ENCODE results near the gene TMEM233. TPM values are rescaled to one million over a fixed set of nuclear protein-coding genes. Genes with fewer than 3 reads are reported as not detected.

TMEM233 gene
- total and polyA plus RNA-seq, 4 donors = 0.13 to 0.80 (median 0.31) TPM

DNA sequence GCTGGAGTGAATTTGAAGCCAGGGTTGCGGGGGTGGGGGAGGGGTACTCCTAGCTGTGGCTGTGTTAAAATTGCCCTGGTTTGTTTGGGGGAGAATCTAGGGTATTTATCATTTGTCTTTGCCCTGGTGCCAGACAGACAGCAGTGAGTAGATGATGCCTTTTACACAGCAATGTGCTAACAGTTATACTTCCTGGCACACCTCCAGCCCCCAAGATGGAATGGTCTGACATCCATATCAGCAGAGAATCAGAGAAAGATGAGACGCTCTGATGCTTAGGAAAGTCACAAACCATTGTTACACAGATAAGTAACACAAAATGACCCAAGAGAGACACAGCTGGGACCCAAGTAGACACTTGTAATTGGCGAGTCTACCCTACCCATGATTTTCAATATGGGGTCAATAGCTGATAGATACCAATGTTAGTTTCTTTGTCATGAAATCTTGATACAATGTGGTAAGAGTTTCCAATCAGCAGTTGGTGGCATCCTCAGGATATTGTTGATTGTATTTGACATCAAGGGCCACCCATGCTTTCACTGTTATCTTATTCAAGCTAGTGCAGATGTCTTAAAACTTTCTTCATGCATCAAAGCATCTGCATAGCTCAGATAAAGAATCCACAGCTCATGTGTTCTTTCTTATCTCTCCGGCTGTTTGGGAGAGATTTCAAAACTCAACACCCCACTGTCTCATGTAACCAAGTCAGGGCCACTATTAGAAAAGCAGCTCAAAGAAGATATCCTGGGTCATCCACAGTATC, 71.8 kb downstream of the TMEM233 start:
- H3K27ac ChIP-seq (ENCODE audit: low read depth in 1 of 2, low read length in 1 of 2) = no peak overlapping the region
- ATAC-seq (ENCODE audit: insufficient read depth, low FRiP score) (no peak), DNase-seq (no peak)
- H3K9me3 ChIP-seq (ENCODE audit: control insufficient read depth in 4 of 4, insufficient read depth in 3 of 4, low read length in 3 of 4) = no peaks in the 10 kb centered on the region
- no peak overlapping the region for H3K4me3 ChIP-seq
- no peaks in the 10 kb centered on the region for H3K36me3 ChIP-seq (ENCODE audit: control insufficient read depth in 4 of 4, insufficient read depth in 4 of 4, low read length in 4 of 4)
- peaks cover 0 to 20% (median 4%) of the 10 kb centered on the region in 5 donors for H3K4me1 ChIP-seq (ENCODE audit: control insufficient read depth in 5 of 5, insufficient read depth in 5 of 5, low read length in 5 of 5)
- H3K9ac ChIP-seq (ENCODE audit: insufficient read depth in 1 of 2, low read length in 2 of 2) = no peak overlapping the region
- H3K27me3 ChIP-seq (ENCODE audit: control insufficient read depth in 3 of 3, insufficient read depth in 3 of 3, low read length in 2 of 3) = no peaks in the 10 kb centered on the region
- TF ChIP-seq, protein P1, sequence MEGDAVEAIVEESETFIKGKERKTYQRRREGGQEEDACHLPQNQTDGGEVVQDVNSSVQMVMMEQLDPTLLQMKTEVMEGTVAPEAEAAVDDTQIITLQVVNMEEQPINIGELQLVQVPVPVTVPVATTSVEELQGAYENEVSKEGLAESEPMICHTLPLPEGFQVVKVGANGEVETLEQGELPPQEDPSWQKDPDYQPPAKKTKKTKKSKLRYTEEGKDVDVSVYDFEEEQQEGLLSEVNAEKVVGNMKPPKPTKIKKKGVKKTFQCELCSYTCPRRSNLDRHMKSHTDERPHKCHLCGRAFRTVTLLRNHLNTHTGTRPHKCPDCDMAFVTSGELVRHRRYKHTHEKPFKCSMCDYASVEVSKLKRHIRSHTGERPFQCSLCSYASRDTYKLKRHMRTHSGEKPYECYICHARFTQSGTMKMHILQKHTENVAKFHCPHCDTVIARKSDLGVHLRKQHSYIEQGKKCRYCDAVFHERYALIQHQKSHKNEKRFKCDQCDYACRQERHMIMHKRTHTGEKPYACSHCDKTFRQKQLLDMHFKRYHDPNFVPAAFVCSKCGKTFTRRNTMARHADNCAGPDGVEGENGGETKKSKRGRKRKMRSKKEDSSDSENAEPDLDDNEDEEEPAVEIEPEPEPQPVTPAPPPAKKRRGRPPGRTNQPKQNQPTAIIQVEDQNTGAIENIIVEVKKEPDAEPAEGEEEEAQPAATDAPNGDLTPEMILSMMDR (IDR thresholded peaks at IDR 0.05; ENCODE audit: control extremely low read depth, extremely low read depth) = no peak
- 89 to 93% methylated on average over 4 of the region's 4 CpGs for WGBS, 2 donors

DNA sequence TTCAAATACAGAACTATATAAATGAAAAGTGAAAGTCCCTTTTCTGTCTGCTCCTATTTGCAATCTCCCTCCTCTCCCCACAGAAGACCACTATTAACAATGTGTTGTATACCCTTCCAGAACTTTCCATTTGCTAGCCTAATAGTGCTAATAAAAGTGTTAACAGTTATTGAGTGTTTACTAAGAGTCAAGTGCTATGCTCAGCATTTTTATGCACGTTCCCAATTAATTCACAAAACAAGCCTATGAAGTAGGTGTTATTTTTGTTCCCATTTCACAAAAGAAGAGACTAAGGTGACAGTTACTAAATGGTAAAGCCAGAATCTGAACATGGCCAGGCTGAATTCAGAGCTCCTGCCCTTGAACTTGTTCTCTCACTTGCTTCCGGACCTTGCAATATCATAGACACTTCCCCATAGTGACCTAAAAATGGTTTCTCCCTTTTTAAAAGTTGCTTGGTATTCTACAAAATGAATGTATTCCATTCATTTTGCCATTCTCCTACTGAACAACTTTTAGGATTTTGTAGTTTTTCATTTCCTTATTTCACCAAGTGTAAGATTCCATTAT, 72.7 kb downstream of the TMEM233 start:
- H3K9ac ChIP-seq (ENCODE audit: insufficient read depth in 1 of 2, low read length in 2 of 2) = no peak overlapping the region
- DNase-seq = no peak
- H3K4me3 ChIP-seq = no peak overlapping the region
- peaks cover 0 to 4% (median 0%) of the 10 kb centered on the region in 4 donors for H3K36me3 ChIP-seq (ENCODE audit: control insufficient read depth in 4 of 4, insufficient read depth in 4 of 4, low read length in 4 of 4)
- peaks cover 0 to 20% (median 4%) of the 10 kb centered on the region in 5 donors for H3K4me1 ChIP-seq (ENCODE audit: control insufficient read depth in 5 of 5, insufficient read depth in 5 of 5, low read length in 5 of 5)
- no peaks in the 10 kb centered on the region for H3K27me3 ChIP-seq (ENCODE audit: control insufficient read depth in 3 of 3, insufficient read depth in 3 of 3, low read length in 2 of 3)
- no peak for ATAC-seq (ENCODE audit: insufficient read depth, low FRiP score)
- H3K27ac ChIP-seq (ENCODE audit: low read depth in 1 of 2, low read length in 1 of 2) = no peak overlapping the region
- WGBS, 2 donors = 44 to 52% methylated on average over 2 of the region's 2 CpGs
- H3K9me3 ChIP-seq (ENCODE audit: control insufficient read depth in 4 of 4, insufficient read depth in 3 of 4, low read length in 3 of 4) = no peaks in the 10 kb centered on the region
- TF ChIP-seq, protein P1 (IDR thresholded peaks at IDR 0.05; ENCODE audit: control extremely low read depth, extremely low read depth) = no peak

DNA sequence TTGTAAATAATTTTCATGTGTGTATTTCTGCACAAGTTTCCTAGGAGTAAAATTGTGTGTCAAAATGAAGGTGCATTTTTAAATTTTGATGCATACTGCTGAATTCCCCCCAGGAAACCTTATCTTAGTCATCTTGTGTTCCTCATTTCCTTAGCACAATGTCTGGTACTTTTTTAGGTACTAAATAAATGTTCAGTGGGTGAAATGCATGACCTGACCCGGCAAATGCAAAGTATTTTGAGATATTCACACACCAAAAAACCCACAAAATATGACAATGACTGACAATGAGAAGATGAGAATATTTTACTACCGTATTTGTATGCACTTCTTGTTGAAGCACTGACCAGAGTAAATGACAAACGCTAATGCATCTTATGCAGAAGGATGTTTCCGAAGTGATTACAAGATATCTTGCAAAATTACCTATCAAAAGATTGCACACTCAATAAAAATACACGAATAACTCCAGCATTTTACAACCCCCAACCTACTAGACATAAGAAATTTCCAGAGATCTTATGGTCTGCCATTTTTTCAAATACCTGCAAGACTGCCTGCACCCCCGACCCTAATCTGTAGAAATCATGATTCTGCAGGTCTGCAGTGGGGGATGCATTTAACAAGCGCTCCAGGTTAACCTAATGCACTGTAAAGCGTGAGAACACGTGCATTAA, 73.5 kb downstream of the TMEM233 start:
- H3K36me3 ChIP-seq (ENCODE audit: control insufficient read depth in 4 of 4, insufficient read depth in 4 of 4, low read length in 4 of 4) = peaks cover 0 to 4% (median 1%) of the 10 kb centered on the region in 4 donors
- no peaks in the 10 kb centered on the region for H3K27me3 ChIP-seq (ENCODE audit: control insufficient read depth in 3 of 3, insufficient read depth in 3 of 3, low read length in 2 of 3)
- H3K27ac ChIP-seq (ENCODE audit: low read depth in 1 of 2, low read length in 1 of 2) = no peak overlapping the region
- 4 to 10% methylated on average over 9 of the region's 9 CpGs for WGBS, 2 donors
- H3K4me3 ChIP-seq = no peak overlapping the region
- no peak overlapping the region for H3K9ac ChIP-seq (ENCODE audit: insufficient read depth in 1 of 2, low read length in 2 of 2)
- ATAC-seq (ENCODE audit: insufficient read depth, low FRiP score) = no peak
- H3K9me3 ChIP-seq (ENCODE audit: control insufficient read depth in 4 of 4, insufficient read depth in 3 of 4, low read length in 3 of 4) = no peaks in the 10 kb centered on the region
- peaks cover 0 to 20% (median 5%) of the 10 kb centered on the region in 5 donors for H3K4me1 ChIP-seq (ENCODE audit: control insufficient read depth in 5 of 5, insufficient read depth in 5 of 5, low read length in 5 of 5)
- no peak for DNase-seq
- TF ChIP-seq, protein P1 (IDR thresholded peaks at IDR 0.05; ENCODE audit: control extremely low read depth, extremely low read depth) = no peak
